ENCODE measurements around the gene H1-8. TPM values are rescaled to one million over a fixed set of nuclear protein-coding genes. Genes with fewer than 3 reads are reported as not detected.

H1-8 gene
- total RNA-seq, 1 donor from 2014 or later: not detected

DNA sequence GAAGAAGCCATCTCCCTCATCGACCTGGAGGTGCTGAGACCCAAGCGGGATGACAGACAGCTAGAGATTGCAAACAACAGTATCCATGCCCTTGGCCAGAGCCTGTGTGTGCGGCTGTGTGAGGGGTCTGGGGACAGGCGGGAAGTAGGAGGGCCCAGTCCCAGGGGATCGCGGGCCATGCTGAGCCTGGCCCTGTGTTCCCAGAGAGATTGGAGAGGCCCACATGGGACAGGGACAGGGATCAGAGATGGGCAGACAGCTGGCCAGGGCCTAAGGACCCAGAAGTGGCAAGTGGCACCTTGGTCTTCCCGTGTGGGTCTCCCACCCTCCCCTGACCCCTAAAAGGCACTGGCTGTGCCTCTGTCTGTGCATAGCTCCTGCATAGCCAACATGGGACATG, 25.5 kb upstream of the H1-8 start:
- Histone ChIP-seq H3K36me3 (ENCODE audit: control insufficient read depth, insufficient read depth, low read length) (no peaks in the 10 kb centered on the region), H3K4me3 (ENCODE audit: low read depth, low read length) (no peak overlapping the region), H3K27me3 (ENCODE audit: control insufficient read depth, insufficient read depth, low read length) (peaks cover 1% of the 10 kb centered on the region)
- TF ChIP-seq, protein P1, sequence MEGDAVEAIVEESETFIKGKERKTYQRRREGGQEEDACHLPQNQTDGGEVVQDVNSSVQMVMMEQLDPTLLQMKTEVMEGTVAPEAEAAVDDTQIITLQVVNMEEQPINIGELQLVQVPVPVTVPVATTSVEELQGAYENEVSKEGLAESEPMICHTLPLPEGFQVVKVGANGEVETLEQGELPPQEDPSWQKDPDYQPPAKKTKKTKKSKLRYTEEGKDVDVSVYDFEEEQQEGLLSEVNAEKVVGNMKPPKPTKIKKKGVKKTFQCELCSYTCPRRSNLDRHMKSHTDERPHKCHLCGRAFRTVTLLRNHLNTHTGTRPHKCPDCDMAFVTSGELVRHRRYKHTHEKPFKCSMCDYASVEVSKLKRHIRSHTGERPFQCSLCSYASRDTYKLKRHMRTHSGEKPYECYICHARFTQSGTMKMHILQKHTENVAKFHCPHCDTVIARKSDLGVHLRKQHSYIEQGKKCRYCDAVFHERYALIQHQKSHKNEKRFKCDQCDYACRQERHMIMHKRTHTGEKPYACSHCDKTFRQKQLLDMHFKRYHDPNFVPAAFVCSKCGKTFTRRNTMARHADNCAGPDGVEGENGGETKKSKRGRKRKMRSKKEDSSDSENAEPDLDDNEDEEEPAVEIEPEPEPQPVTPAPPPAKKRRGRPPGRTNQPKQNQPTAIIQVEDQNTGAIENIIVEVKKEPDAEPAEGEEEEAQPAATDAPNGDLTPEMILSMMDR (IDR thresholded peaks at IDR 0.05; ENCODE audit: insufficient read depth, low read length, severe bottlenecking): no peak
- DNase-seq (ENCODE audit: low read depth) (no peak), FAIRE-seq (peak; percentile 43)

- no peaks in the 10 kb centered on the region for H3K36me3 ChIP-seq (ENCODE audit: control insufficient read depth, insufficient read depth, low read length)
- H3K4me3 ChIP-seq (ENCODE audit: low read depth, low read length): no peak overlapping the region
- DNase-seq (ENCODE audit: low read depth) (no peak), FAIRE-seq (no peak)
- H3K27me3 ChIP-seq (ENCODE audit: control insufficient read depth, insufficient read depth, low read length): peaks cover 1% of the 10 kb centered on the region
- TF ChIP-seq, protein P1 (IDR thresholded peaks at IDR 0.05; ENCODE audit: insufficient read depth, low read length, severe bottlenecking): no peak
Measured at GRCh38 chr3:129518038-129518561, 24.9 kb upstream of the H1-8 start.

DNA sequence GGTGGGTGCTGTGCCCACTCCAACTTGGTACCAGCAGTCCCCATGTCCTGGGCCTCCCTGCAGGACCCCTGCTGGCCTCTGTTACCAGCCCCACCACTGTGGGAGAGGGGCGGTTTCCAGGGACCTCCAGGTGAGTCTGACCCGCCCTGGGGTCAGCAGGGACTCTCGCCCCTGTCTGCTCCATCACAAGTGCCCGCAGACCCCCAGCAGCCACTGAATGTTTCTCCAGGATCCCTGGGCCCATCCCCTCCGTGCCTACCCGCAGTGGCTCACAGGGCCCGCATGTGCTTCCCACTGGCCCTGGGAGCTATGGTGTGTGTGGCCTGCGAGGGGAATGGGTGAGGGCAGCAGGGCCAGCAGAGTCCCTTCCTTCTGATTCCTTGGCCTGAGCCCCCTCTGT, 24.4 kb upstream of the H1-8 start:
- H3K36me3 ChIP-seq (ENCODE audit: control insufficient read depth, insufficient read depth, low read length): no peaks in the 10 kb centered on the region
- no peak for FAIRE-seq

GRCh38 chr3:129519449-129519848, 23.5 kb upstream of the H1-8 start:
- DNase-seq (ENCODE audit: low read depth) (no peak), FAIRE-seq (no peak)
- peaks cover 1% of the 10 kb centered on the region for H3K27me3 ChIP-seq (ENCODE audit: control insufficient read depth, insufficient read depth, low read length)
- no peaks in the 10 kb centered on the region for H3K36me3 ChIP-seq (ENCODE audit: control insufficient read depth, insufficient read depth, low read length)
- H3K4me3 ChIP-seq (ENCODE audit: low read depth, low read length): no peak overlapping the region
- TF ChIP-seq, protein P1 (IDR thresholded peaks at IDR 0.05; ENCODE audit: insufficient read depth, low read length, severe bottlenecking): no peak

More for the DNA sequence above, 24.4 kb upstream of the H1-8 start:
- no peak for DNase-seq (ENCODE audit: low read depth)
- no peak overlapping the region for H3K4me3 ChIP-seq (ENCODE audit: low read depth, low read length)
- TF ChIP-seq, protein P1 (IDR thresholded peaks at IDR 0.05; ENCODE audit: insufficient read depth, low read length, severe bottlenecking): no peak
- H3K27me3 ChIP-seq (ENCODE audit: control insufficient read depth, insufficient read depth, low read length): peaks cover 1% of the 10 kb centered on the region

DNA sequence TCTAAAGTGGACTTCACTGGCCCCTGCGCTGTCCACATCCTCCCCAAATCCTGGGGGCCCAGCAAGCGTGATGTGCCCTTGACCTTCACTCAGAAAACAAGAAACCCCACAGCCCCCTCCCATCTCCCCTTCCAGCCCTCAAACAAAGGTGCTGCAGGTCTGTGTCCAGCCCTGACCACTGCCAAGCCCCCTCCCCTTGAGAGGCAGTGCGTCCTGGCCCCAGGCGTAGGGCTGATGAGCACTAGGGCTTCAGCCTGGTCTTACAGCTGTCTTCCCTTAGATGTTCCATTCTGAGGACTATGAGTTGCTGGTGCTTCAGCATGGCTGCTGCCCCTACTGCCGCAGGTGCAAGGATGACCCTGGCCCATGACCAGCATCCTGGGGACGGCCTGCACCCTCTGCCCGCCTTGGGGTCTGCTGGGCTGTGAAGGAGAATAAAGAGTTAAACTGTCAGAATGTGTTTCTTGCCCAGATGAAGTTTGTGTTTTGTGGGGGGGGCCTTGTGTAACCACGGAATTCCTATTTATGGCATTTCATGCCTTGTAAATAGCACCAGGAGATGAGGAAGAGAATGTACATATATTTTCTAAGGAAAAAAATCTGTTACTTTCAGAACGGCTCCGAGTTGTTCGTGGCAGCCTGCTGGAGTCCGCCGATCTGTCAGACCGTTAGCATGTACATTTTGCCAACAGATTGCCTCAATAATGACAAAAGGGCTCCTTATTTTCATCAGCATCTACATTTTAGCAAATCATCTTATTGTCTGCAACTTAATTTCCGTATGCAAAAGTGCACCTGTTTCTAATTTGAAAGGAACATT, 22.9 kb upstream of the H1-8 start:
- Histone ChIP-seq H3K36me3 (ENCODE audit: control insufficient read depth, insufficient read depth, low read length) (no peaks in the 10 kb centered on the region), H3K27me3 (ENCODE audit: control insufficient read depth, insufficient read depth, low read length) (peaks cover 1% of the 10 kb centered on the region), H3K4me3 (ENCODE audit: low read depth, low read length) (no peak overlapping the region)
- TF ChIP-seq, protein P1 (IDR thresholded peaks at IDR 0.05; ENCODE audit: insufficient read depth, low read length, severe bottlenecking): no peak
- FAIRE-seq: no peak
- DNase-seq (ENCODE audit: low read depth): no peak

Data from bronchial epithelial cell (primary cell).